K562 (cell line): ENCODE measurements around the gene TMC4. TPM values are rescaled to one million over a fixed set of nuclear protein-coding genes. Genes with fewer than 3 reads are reported as not detected.

Source experiments
- ARID2 ChIP-seq: fragments of 450-650 bp; IDR thresholded peaks from 2 replicates; pipeline ENCODE4 v1.6.1; 2017; ENCODE audit warnings: antibody characterized with exemption, mild to moderate bottlenecking
- BCOR ChIP-seq: fragments of 450-650 bp; IDR thresholded peaks from 2 replicates; pipeline ENCODE4 v1.6.1; 2016
- BMI1 ChIP-seq: fragments of 150-350 bp; IDR thresholded peaks from 2 replicates; pipeline ENCODE4 v1.6.1; 2014; ENCODE audit warnings: low read length
- CHD1 ChIP-seq: fragments of 200-600 bp; sonication (generic); IDR thresholded peaks from one replicate; pipeline ENCODE4 v1.6.1; 2012; ENCODE audit warnings: mild to moderate bottlenecking, moderate library complexity, low read length, inconsistent platforms
- CHD4 ChIP-seq: fragments of 200-600 bp; sonication (generic); IDR thresholded peaks from 3 replicates; pipeline ENCODE4 v1.6.1; 2012; ENCODE audit warnings: low read depth, mild to moderate bottlenecking, mixed read lengths, low read length, inconsistent platforms; ENCODE audit not compliant: insufficient read depth, insufficient replicate concordance, poor library complexity, severe bottlenecking
- EZH2 ChIP-seq: IDR thresholded peaks from 2 replicates; pipeline ENCODE4 v1.6.1; 2012; ENCODE audit warnings: low read depth, mild to moderate bottlenecking, inconsistent platforms, low read length, borderline replicate concordance
- MTA3 ChIP-seq: fragments of 450-650 bp; formaldehyde crosslinking; IDR thresholded peaks from 2 replicates; pipeline ENCODE4 v1.6.1; 2017; ENCODE audit warnings: mild to moderate bottlenecking, borderline replicate concordance
- NR1H2 ChIP-seq: sonication (generic); formaldehyde crosslinking; IDR thresholded peaks from 2 replicates; pipeline ENCODE4 v1.4.0; 2020; ENCODE audit warnings: mild to moderate bottlenecking, missing genetic modification reagents
- RFX7 ChIP-seq: fragments of 250-450 bp; sonication (Bioruptor Pico); IDR thresholded peaks from 2 replicates; pipeline ENCODE4 v1.5.1; 2021; ENCODE audit warnings: mild to moderate bottlenecking
- ZNF311 ChIP-seq: fragments of 250-450 bp; sonication (Bioruptor Pico); IDR thresholded peaks from 2 replicates; pipeline ENCODE4 v1.4.0; 2020; ENCODE audit warnings: mild to moderate bottlenecking, moderate library complexity
- ZNF583 ChIP-seq: fragments of 250-450 bp; sonication (Bioruptor Pico); IDR thresholded peaks from 2 replicates; pipeline ENCODE4 v1.4.0; 2020
- polyA plus RNA-seq, 8 experiments: library from polyadenylated mRNA; depleted of rRNA in 4 of 8; stranded (reverse) in 5 of 8; unstranded in 3 of 8; fragments of >200 nt; fragmentation: Nextera tagmentation in 2 of 8; fragmentation: Illumina TruSeq in 1 of 8; extraction: Ambion mirVana in 2 of 8; extraction: Trizol in 1 of 8; gene quantifications; 2 replicates each; pipeline versions ENCODE4 v1.2.1 to v1.2.3, GENCODE V29; 2011 to 2014; ENCODE audit warnings: inconsistent platforms in 1 of 8, missing spikeins in 1 of 8
- total RNA-seq, 7 experiments: library from RNA; depleted of rRNA in 6 of 7; stranded (reverse); fragments of >200 nt in 6 of 7; fragmentation: Illumina TruSeq in 2 of 7; extraction: Trizol in 2 of 7; gene quantifications; 2 replicates each; pipeline versions ENCODE4 v1.2.1 to v1.2.3, GENCODE V29; 2011 to 2021; ENCODE audit warnings: low replicate concordance in 1 of 7
- TF ChIP-seq, protein P1 (sequence below): fragments of 250-450 bp; sonication (Bioruptor Pico); IDR thresholded peaks from 2 replicates; pipeline ENCODE4 v1.4.0; 2020; ENCODE audit warnings: mild to moderate bottlenecking, moderate library complexity
- TF ChIP-seq, protein P2 (sequence below): sonication (generic); formaldehyde crosslinking; IDR thresholded peaks from 2 replicates; pipeline ENCODE4 v1.8.0; 2022; ENCODE audit warnings: missing genetic modification reagents, mild to moderate bottlenecking, borderline replicate concordance
- TF ChIP-seq, protein P3 (sequence below), 2 experiments: fragments of 200-800 bp in 1 of 2; sonication (Bioruptor generic) in 1 of 2; sonication (generic) in 1 of 2; formaldehyde crosslinking in 1 of 2; IDR thresholded peaks in 1 of 2; conservative IDR thresholded peaks in 1 of 2; 2 replicates each; pipeline versions ENCODE4 v1.5.0 to v1.6.1; 2016 to 2020; ENCODE audit warnings: missing compliant biosample characterization in 1 of 2, missing genetic modification characterization in 1 of 2, missing genetic modification reagents in 1 of 2
- TF ChIP-seq, protein P4 (sequence below): fragments of 250-450 bp; sonication (Bioruptor Pico); IDR thresholded peaks from 2 replicates; pipeline ENCODE4 v1.4.0; 2020; ENCODE audit warnings: mild to moderate bottlenecking
- TF ChIP-seq, protein P5 (sequence below): fragments of 450-650 bp; IDR thresholded peaks from 2 replicates; pipeline ENCODE4 v1.6.1; 2016; ENCODE audit warnings: antibody characterized with exemption
- TF ChIP-seq, protein P6 (sequence below): fragments of 250-450 bp; sonication (Bioruptor Pico); IDR thresholded peaks from 2 replicates; pipeline ENCODE4 v1.5.0; 2020; ENCODE audit warnings: mild to moderate bottlenecking

Gene TMC4
- total and polyA plus RNA-seq, 9 of the 15 experiments (the other 6 are each of a cell fraction or from before 2014, with no cell fraction given) = 0.12 to 0.79 (median 0.36) TPM; not detected in 2

DNA sequence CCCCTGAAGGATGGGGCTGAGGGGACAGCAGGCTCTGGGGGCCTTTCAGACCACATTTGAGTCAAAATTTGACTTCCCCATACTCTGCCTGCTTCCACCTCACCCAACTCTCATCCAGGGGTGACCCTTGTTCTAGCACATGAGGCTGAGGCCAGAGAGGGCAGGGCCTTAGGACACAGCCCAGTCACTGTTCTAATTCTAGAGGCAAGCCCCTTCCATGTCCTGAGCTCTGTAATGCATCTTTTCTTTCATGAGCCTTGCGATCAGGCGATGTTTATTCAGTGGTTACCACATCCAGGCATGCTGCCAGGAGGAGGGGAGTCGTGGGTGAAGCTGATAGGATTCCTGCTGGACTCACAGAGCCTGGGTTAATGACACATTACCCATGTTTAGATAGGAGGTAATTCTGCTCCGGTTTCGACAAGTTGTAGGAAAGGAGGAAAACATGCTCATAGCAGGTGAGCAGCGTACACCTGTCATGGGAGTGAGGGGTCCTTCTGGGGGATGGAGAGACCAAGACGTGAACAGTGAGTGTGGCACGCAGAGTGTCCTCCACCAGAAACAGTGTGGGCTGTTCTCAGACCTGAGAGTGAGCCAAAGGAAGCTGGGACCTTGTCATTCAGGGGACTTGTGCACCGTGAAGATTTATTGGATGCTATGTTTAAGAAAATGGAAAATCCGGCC, 37.0 kb upstream of the TMC4 start (continued):
- TF ChIP-seq, protein P1, sequence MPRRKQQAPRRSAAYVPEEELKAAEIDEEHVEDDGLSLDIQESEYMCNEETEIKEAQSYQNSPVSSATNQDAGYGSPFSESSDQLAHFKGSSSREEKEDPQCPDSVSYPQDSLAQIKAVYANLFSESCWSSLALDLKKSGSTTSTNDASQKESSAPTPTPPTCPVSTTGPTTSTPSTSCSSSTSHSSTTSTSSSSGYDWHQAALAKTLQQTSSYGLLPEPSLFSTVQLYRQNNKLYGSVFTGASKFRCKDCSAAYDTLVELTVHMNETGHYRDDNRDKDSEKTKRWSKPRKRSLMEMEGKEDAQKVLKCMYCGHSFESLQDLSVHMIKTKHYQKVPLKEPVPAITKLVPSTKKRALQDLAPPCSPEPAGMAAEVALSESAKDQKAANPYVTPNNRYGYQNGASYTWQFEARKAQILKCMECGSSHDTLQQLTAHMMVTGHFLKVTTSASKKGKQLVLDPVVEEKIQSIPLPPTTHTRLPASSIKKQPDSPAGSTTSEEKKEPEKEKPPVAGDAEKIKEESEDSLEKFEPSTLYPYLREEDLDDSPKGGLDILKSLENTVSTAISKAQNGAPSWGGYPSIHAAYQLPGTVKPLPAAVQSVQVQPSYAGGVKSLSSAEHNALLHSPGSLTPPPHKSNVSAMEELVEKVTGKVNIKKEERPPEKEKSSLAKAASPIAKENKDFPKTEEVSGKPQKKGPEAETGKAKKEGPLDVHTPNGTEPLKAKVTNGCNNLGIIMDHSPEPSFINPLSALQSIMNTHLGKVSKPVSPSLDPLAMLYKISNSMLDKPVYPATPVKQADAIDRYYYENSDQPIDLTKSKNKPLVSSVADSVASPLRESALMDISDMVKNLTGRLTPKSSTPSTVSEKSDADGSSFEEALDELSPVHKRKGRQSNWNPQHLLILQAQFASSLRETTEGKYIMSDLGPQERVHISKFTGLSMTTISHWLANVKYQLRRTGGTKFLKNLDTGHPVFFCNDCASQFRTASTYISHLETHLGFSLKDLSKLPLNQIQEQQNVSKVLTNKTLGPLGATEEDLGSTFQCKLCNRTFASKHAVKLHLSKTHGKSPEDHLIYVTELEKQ = no peak
- TF ChIP-seq, protein P2, sequence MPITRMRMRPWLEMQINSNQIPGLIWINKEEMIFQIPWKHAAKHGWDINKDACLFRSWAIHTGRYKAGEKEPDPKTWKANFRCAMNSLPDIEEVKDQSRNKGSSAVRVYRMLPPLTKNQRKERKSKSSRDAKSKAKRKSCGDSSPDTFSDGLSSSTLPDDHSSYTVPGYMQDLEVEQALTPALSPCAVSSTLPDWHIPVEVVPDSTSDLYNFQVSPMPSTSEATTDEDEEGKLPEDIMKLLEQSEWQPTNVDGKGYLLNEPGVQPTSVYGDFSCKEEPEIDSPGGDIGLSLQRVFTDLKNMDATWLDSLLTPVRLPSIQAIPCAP (CRISPR knock-in tag) = no peak
- TF ChIP-seq BCOR (no peak), ZNF311 (no peak), BMI1 (no peak), NR1H2 (CRISPR knock-in tag) (no peak), ZNF583 (CRISPR knock-in tag) (no peak), RFX7 (CRISPR knock-in tag) (no peak), CHD1 (no peak), EZH2 (no peak), MTA3 (peak; percentile 71; the same call in 1 of the 2 replicates), ARID2 (no peak), CHD4 (peak; percentile 43)
- TF ChIP-seq, protein P3, sequence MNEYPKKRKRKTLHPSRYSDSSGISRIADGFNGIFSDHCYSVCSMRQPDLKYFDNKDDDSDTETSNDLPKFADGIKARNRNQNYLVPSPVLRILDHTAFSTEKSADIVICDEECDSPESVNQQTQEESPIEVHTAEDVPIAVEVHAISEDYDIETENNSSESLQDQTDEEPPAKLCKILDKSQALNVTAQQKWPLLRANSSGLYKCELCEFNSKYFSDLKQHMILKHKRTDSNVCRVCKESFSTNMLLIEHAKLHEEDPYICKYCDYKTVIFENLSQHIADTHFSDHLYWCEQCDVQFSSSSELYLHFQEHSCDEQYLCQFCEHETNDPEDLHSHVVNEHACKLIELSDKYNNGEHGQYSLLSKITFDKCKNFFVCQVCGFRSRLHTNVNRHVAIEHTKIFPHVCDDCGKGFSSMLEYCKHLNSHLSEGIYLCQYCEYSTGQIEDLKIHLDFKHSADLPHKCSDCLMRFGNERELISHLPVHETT (CRISPR knock-in tag; conservative IDR thresholded peaks at IDR 0.05 in 1 of 2, IDR thresholded peaks at IDR 0.05 in 1 of 2) = 0 out of 4 replicates have a peak, but pooled peaks of 1 of the 2 experiments have one; percentile 13
- TF ChIP-seq, protein P4, sequence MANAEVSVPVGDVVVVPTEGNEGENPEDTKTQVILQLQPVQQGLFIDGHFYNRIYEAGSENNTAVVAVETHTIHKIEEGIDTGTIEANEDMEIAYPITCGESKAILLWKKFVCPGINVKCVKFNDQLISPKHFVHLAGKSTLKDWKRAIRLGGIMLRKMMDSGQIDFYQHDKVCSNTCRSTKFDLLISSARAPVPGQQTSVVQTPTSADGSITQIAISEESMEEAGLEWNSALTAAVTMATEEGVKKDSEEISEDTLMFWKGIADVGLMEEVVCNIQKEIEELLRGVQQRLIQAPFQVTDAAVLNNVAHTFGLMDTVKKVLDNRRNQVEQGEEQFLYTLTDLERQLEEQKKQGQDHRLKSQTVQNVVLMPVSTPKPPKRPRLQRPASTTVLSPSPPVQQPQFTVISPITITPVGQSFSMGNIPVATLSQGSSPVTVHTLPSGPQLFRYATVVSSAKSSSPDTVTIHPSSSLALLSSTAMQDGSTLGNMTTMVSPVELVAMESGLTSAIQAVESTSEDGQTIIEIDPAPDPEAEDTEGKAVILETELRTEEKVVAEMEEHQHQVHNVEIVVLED (CRISPR knock-in tag) = no peak
- TF ChIP-seq, protein P5, sequence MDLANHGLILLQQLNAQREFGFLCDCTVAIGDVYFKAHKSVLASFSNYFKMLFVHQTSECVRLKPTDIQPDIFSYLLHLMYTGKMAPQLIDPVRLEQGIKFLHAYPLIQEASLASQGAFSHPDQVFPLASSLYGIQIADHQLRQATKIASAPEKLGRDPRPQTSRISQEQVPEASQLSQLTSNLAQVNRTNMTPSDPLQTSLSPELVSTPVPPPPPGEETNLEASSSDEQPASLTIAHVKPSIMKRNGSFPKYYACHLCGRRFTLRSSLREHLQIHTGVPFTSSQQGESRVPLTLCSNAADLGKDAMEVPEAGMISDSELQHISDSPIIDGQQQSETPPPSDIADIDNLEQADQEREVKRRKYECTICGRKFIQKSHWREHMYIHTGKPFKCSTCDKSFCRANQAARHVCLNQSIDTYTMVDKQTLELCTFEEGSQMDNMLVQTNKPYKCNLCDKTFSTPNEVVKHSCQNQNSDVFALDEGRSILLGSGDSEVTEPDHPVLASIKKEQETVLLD = no peak
- TF ChIP-seq, protein P6, sequence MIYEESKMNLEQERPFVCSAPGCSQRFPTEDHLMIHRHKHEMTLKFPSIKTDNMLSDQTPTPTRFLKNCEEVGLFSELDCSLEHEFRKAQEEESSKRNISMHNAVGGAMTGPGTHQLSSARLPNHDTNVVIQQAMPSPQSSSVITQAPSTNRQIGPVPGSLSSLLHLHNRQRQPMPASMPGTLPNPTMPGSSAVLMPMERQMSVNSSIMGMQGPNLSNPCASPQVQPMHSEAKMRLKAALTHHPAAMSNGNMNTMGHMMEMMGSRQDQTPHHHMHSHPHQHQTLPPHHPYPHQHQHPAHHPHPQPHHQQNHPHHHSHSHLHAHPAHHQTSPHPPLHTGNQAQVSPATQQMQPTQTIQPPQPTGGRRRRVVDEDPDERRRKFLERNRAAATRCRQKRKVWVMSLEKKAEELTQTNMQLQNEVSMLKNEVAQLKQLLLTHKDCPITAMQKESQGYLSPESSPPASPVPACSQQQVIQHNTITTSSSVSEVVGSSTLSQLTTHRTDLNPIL (CRISPR knock-in tag) = no peak
